Hepatocyte (in vitro differentiated cells): ENCODE data around the gene BBLN. TPM values are rescaled to one million over a fixed set of nuclear protein-coding genes. Genes with fewer than 3 reads are reported as not detected.

ENCODE experiments used
- DNase-seq: peaks from one replicate; pipeline ENCODE4 v3.0.0-alpha.2; 2016; ENCODE audit warnings: low spot score
- H2AFZ ChIP-seq: fragments of 200-600 bp; sonication (generic); 2 replicates; pipeline ENCODE4 v1.6.0; 2016; ENCODE audit warnings: antibody characterized with exemption, mild to moderate bottlenecking
- H3K27ac ChIP-seq: fragments of 200-600 bp; sonication (generic); 2 replicates; pipeline ENCODE4 v1.5.1; 2016; ENCODE audit warnings: mild to moderate bottlenecking
- H3K27me3 ChIP-seq: fragments of 200-600 bp; sonication (generic); 2 replicates; pipeline ENCODE4 v1.6.1; 2016
- H3K36me3 ChIP-seq: fragments of 200-600 bp; sonication (generic); replicated peaks from 2 replicates; pipeline ENCODE4 v1.5.1; 2016; ENCODE audit warnings: low read depth; ENCODE audit not compliant: insufficient read depth
- H3K4me1 ChIP-seq: fragments of 200-600 bp; sonication (generic); 2 replicates; pipeline ENCODE4 v1.5.1; 2016; ENCODE audit warnings: mild to moderate bottlenecking, moderate library complexity; ENCODE audit not compliant: insufficient read depth
- H3K4me2 ChIP-seq: fragments of 200-600 bp; sonication (generic); 2 replicates; pipeline ENCODE4 v1.6.0; 2016
- H3K4me3 ChIP-seq: fragments of 200-600 bp; sonication (generic); 2 replicates; pipeline ENCODE4 v1.5.1; 2016; ENCODE audit warnings: mild to moderate bottlenecking
- H3K79me2 ChIP-seq: fragments of 200-600 bp; sonication (generic); 2 replicates; pipeline ENCODE4 v1.6.0; 2017; ENCODE audit warnings: mild to moderate bottlenecking
- H3K9me2 ChIP-seq: fragments of 200-600 bp; sonication (generic); replicated peaks from 2 replicates; pipeline ENCODE4 v1.6.0; 2017; ENCODE audit warnings: mild to moderate bottlenecking; ENCODE audit not compliant: insufficient read depth
- H3K9me3 ChIP-seq: fragments of 200-600 bp; sonication (generic); 2 replicates; pipeline ENCODE4 v1.5.1; 2016; ENCODE audit warnings: low read depth, mild to moderate bottlenecking
- H4K20me1 ChIP-seq: fragments of 200-600 bp; sonication (generic); 2 replicates; pipeline ENCODE4 v1.6.0; 2016; ENCODE audit warnings: mild to moderate bottlenecking; ENCODE audit not compliant: insufficient read depth, poor library complexity, severe bottlenecking
- CTCF ChIP-seq: fragments of 200-600 bp; sonication (generic); IDR thresholded peaks from 2 replicates; pipeline ENCODE4 v1.5.1; 2016; ENCODE audit warnings: antibody characterized with exemption, mild to moderate bottlenecking; ENCODE audit not compliant: poor library complexity
- EZH2 ChIP-seq: fragments of 200-600 bp; sonication (generic); IDR thresholded peaks from 2 replicates; pipeline ENCODE4 v1.6.1; 2016; ENCODE audit warnings: antibody characterized with exemption, mild to moderate bottlenecking, borderline replicate concordance
- EZH2phosphoT487 ChIP-seq: fragments of 200-600 bp; sonication (generic); IDR thresholded peaks from one replicate; pipeline ENCODE4 v1.6.1; 2018; ENCODE audit warnings: antibody characterized with exemption, mild to moderate bottlenecking, low read depth, moderate library complexity; ENCODE audit not compliant: unreplicated experiment, severe bottlenecking
- WGBS: methylation state at CpG from one replicate; pipeline ENCODE4 v1.1.6; 2016; ENCODE audit warnings: low lambda C conversion rate; ENCODE audit errors: missing lambda C conversion rate; 5-methylcytosine and 5-hydroxymethylcytosine counted together
- polyA plus RNA-seq: library from polyadenylated mRNA; unstranded; fragments of >200 nt; fragmentation: Nextera tagmentation; extraction: Ambion mirVana; gene quantifications from 2 replicates; pipeline ENCODE4 v1.2.1, GENCODE V29; 2016
- total RNA-seq: library from RNA; depleted of rRNA; stranded (reverse); fragments of >200 nt; gene quantifications from 2 replicates; pipeline ENCODE4 v1.2.3, GENCODE V29; 2014

BBLN gene
- total and polyA plus RNA-seq, 2 experiments from 2014 or later = 92.6 to 102 TPM

- Histone ChIP-seq H3K9me3 (no peaks in the 10 kb centered on the region), H3K27me3 (no peaks in the 10 kb centered on the region), H3K4me1 (peaks cover 14% of the 10 kb centered on the region), H4K20me1 (no peaks in the 10 kb centered on the region), H2AFZ (no peak overlapping the region), H3K79me2 (peaks cover 13% of the 10 kb centered on the region), H3K4me2 (no peak overlapping the region), H3K9me2 (no peaks in the 10 kb centered on the region), H3K36me3 (no peaks in the 10 kb centered on the region), H3K27ac (no peak overlapping the region), H3K4me3 (no peak overlapping the region)
- WGBS = 94% methylated on average over 15 of the region's 15 CpGs
- DNase-seq = peak; percentile 3
- TF ChIP-seq EZH2 = no peak
- no peak for TF ChIP-seq EZH2phosphoT487
- TF ChIP-seq CTCF = no peak
These were observed 49.0 kb downstream of the BBLN start for GRCh38 chr9:128208946-128209669.

GRCh38 chr9:128211186-128211980 is 51.3 kb downstream of the BBLN start:
- Histone ChIP-seq H3K9me2 (no peaks in the 10 kb centered on the region), H3K36me3 (no peaks in the 10 kb centered on the region), H4K20me1 (no peaks in the 10 kb centered on the region), H3K79me2 (no peaks in the 10 kb centered on the region), H3K27ac (no peak overlapping the region), H2AFZ (no peak overlapping the region), H3K4me1 (peaks cover 22% of the 10 kb centered on the region), H3K4me3 (no peak overlapping the region), H3K4me2 (peak overlapping the region; percentile 44), H3K27me3 (no peaks in the 10 kb centered on the region), H3K9me3 (no peaks in the 10 kb centered on the region)
- whole genome bisulfite sequencing = 72% methylated on average over 12 of the region's 12 CpGs
- DNase-seq = no peak
- no peak for TF ChIP-seq EZH2phosphoT487
- no peak for TF ChIP-seq CTCF
- TF ChIP-seq EZH2 = no peak

- no peaks in the 10 kb centered on the region for H3K9me2 ChIP-seq
- WGBS = 91% methylated on average over 2 of the region's 2 CpGs
- H3K27me3 ChIP-seq = no peaks in the 10 kb centered on the region
- no peak overlapping the region for H3K27ac ChIP-seq
- TF ChIP-seq EZH2phosphoT487 = no peak
- no peak for TF ChIP-seq CTCF
- no peak for TF ChIP-seq EZH2
- DNase-seq = no peak
- H3K4me1 ChIP-seq = peaks cover 18% of the 10 kb centered on the region
- H3K9me3 ChIP-seq = no peaks in the 10 kb centered on the region
- H2AFZ ChIP-seq = no peak overlapping the region
- H3K4me3 ChIP-seq = no peak overlapping the region
- H3K4me2 ChIP-seq = peak overlapping the region; percentile 44
- H3K79me2 ChIP-seq = no peaks in the 10 kb centered on the region
- H4K20me1 ChIP-seq = no peaks in the 10 kb centered on the region
- H3K36me3 ChIP-seq = no peaks in the 10 kb centered on the region
These were observed 51.9 kb downstream of the BBLN start for GRCh38 chr9:128211981-128212281.

Other genes starting within 250 kb of the BBLN start
- gene ST6GALNAC4, start 243.2 kb upstream of the BBLN start, total RNA-seq = 13.2 and 14.6 TPM in 2 replicates
- gene ST6GALNAC4, start 243.2 kb upstream of the BBLN start, polyA plus RNA-seq = 14.3 and 15.2 TPM in 2 replicates
- 1.6 and 3.7 TPM in 2 replicates for gene PIP5KL1, start 229.5 kb upstream of the BBLN start, total RNA-seq
- 1.4 and 2.5 TPM in 2 replicates for gene PIP5KL1, start 229.5 kb upstream of the BBLN start, polyA plus RNA-seq
- 19.2 and 22.4 TPM in 2 replicates for gene DPM2, start 222.4 kb upstream of the BBLN start, total RNA-seq
- 57.1 and 61.9 TPM in 2 replicates for gene DPM2, start 222.4 kb upstream of the BBLN start, polyA plus RNA-seq
- 38.1 and 47.9 TPM in 2 replicates for gene EEIG1, start 179.3 kb upstream of the BBLN start, total RNA-seq
- gene EEIG1, start 179.3 kb upstream of the BBLN start, polyA plus RNA-seq = 43.6 and 44.1 TPM in 2 replicates
- 9.6 and 10.3 TPM in 2 replicates for gene NAIF1, start 92.9 kb upstream of the BBLN start, total RNA-seq
- gene NAIF1, start 92.9 kb upstream of the BBLN start, polyA plus RNA-seq = 7.0 and 8.0 TPM in 2 replicates
- 52.4 and 62.3 TPM in 2 replicates for gene SLC25A25, start 92.0 kb upstream of the BBLN start, total RNA-seq
- gene SLC25A25, start 92.0 kb upstream of the BBLN start, polyA plus RNA-seq = 40.1 and 51.0 TPM in 2 replicates
- gene PTGES2, start 32.5 kb upstream of the BBLN start, total RNA-seq = 29.4 and 36.5 TPM in 2 replicates
- gene PTGES2, start 32.5 kb upstream of the BBLN start, polyA plus RNA-seq = 68.1 and 81.7 TPM in 2 replicates
- gene LCN2, start 10.8 kb upstream of the BBLN start, total RNA-seq = 5.3 and 14.3 TPM in 2 replicates
- 5.6 and 12.8 TPM in 2 replicates for gene LCN2, start 10.8 kb upstream of the BBLN start, polyA plus RNA-seq
- 31.0 and 31.1 TPM in 2 replicates for gene CIZ1, start 31.3 kb downstream of the BBLN start, total RNA-seq
- gene CIZ1, start 31.3 kb downstream of the BBLN start, polyA plus RNA-seq = 85.6 and 91.0 TPM in 2 replicates
- gene DNM1, start 43.1 kb downstream of the BBLN start, total RNA-seq = 13.4 and 14.4 TPM in 2 replicates
- gene DNM1, start 43.1 kb downstream of the BBLN start, polyA plus RNA-seq = 37.2 and 40.6 TPM in 2 replicates
- gene GOLGA2, start 115.7 kb downstream of the BBLN start, total RNA-seq = 76.4 and 79.9 TPM in 2 replicates
- gene GOLGA2, start 115.7 kb downstream of the BBLN start, polyA plus RNA-seq = 37.6 and 59.2 TPM in 2 replicates
- 29.0 and 33.0 TPM in 2 replicates for gene SWI5, start 116.0 kb downstream of the BBLN start, total RNA-seq
- 55.7 and 58.4 TPM in 2 replicates for gene SWI5, start 116.0 kb downstream of the BBLN start, polyA plus RNA-seq
- gene TRUB2, start 162.2 kb downstream of the BBLN start, total RNA-seq = 15.1 and 17.4 TPM in 2 replicates
- 44.5 and 50.9 TPM in 2 replicates for gene TRUB2, start 162.2 kb downstream of the BBLN start, polyA plus RNA-seq
- 38.2 and 40.9 TPM in 2 replicates for gene COQ4, start 162.6 kb downstream of the BBLN start, total RNA-seq
- gene COQ4, start 162.6 kb downstream of the BBLN start, polyA plus RNA-seq = 35.2 and 42.8 TPM in 2 replicates
- 16.1 and 23.4 TPM in 2 replicates for gene SLC27A4, start 180.3 kb downstream of the BBLN start, total RNA-seq
- 19.1 and 21.9 TPM in 2 replicates for gene SLC27A4, start 180.3 kb downstream of the BBLN start, polyA plus RNA-seq
- gene URM1, start 211.1 kb downstream of the BBLN start, total RNA-seq = 32.7 and 33.8 TPM in 2 replicates
- 55.7 and 66.7 TPM in 2 replicates for gene URM1, start 211.1 kb downstream of the BBLN start, polyA plus RNA-seq